Measurements from ENCODE around the gene LPP.

- no peak for TF ChIP-seq CTCF (IDR thresholded peaks at IDR 0.05; ENCODE audit: low read length)
- no peak for TF ChIP-seq EZH2 (IDR thresholded peaks at IDR 0.05; ENCODE audit: borderline replicate concordance, low read length)
These were observed 318.4 kb downstream of the LPP start for GRCh38 chr3:188472336-188472735.
